HEK293 (cell line): ENCODE measurements around the gene NUDCD2.
A peak's percentile ranks its signal among the peaks of the same experiment; 100 is the strongest.

Experiments used
- BCL11A ChIP-seq: fragments of 450-650 bp; formaldehyde crosslinking; IDR thresholded peaks from 2 replicates; pipeline ENCODE4 v1.5.1; 2016; ENCODE audit warnings: low read depth, missing biosample characterization, missing genetic modification characterization
- BCL6B ChIP-seq: fragments of 450-650 bp; formaldehyde crosslinking; IDR thresholded peaks from 2 replicates; pipeline ENCODE4 v1.5.1; 2017; ENCODE audit warnings: missing biosample characterization, missing genetic modification characterization
- HIC1 ChIP-seq: fragments of 450-650 bp; formaldehyde crosslinking; IDR thresholded peaks from 2 replicates; pipeline ENCODE4 v1.5.1; 2016; ENCODE audit warnings: missing biosample characterization, missing genetic modification characterization
- IKZF3 ChIP-seq: fragments of 450-650 bp; IDR thresholded peaks from 2 replicates; pipeline ENCODE4 v1.5.0; 2018; ENCODE audit warnings: missing biosample characterization, mild to moderate bottlenecking, missing genetic modification characterization, moderate library complexity
- KLF10 ChIP-seq: fragments of 450-650 bp; IDR thresholded peaks from 2 replicates; pipeline ENCODE4 v1.5.1; 2018; ENCODE audit warnings: missing biosample characterization, mild to moderate bottlenecking, missing genetic modification characterization
- MYNN ChIP-seq: fragments of 450-650 bp; formaldehyde crosslinking; IDR thresholded peaks from 2 replicates; pipeline ENCODE4 v1.5.1; 2016; ENCODE audit warnings: missing biosample characterization, missing genetic modification characterization, borderline replicate concordance
- OVOL3 ChIP-seq: fragments of 450-650 bp; formaldehyde crosslinking; IDR thresholded peaks from 2 replicates; pipeline ENCODE4 v1.5.1; 2016; ENCODE audit warnings: missing biosample characterization, missing genetic modification characterization
- SP7 ChIP-seq: fragments of 450-650 bp; formaldehyde crosslinking; IDR thresholded peaks from 2 replicates; pipeline ENCODE4 v1.5.1; 2016; ENCODE audit warnings: missing biosample characterization, missing genetic modification characterization
- ZNF114 ChIP-seq: fragments of 450-650 bp; formaldehyde crosslinking; IDR thresholded peaks from 2 replicates; pipeline ENCODE4 v1.5.0; 2017; ENCODE audit warnings: missing biosample characterization, missing genetic modification characterization
- ZNF138 ChIP-seq: fragments of 450-650 bp; formaldehyde crosslinking; IDR thresholded peaks from 2 replicates; pipeline ENCODE4 v1.5.1; 2016; ENCODE audit warnings: missing biosample characterization, missing genetic modification characterization, borderline replicate concordance
- ZNF146 ChIP-seq: fragments of 450-650 bp; formaldehyde crosslinking; IDR thresholded peaks from 2 replicates; pipeline ENCODE4 v1.5.1; 2016; ENCODE audit warnings: missing biosample characterization, missing genetic modification characterization
- ZNF174 ChIP-seq: fragments of 450-650 bp; formaldehyde crosslinking; IDR thresholded peaks from 2 replicates; pipeline ENCODE4 v1.5.0; 2017; ENCODE audit warnings: missing biosample characterization, mild to moderate bottlenecking, missing genetic modification characterization
- ZNF175 ChIP-seq: fragments of 450-650 bp; formaldehyde crosslinking; IDR thresholded peaks from 2 replicates; pipeline ENCODE4 v1.5.1; 2016; ENCODE audit warnings: missing biosample characterization, missing genetic modification characterization
- ZNF184 ChIP-seq: fragments of 450-650 bp; IDR thresholded peaks from 2 replicates; pipeline ENCODE4 v1.5.1; 2018; ENCODE audit warnings: missing biosample characterization, mild to moderate bottlenecking, missing genetic modification characterization
- ZNF26 ChIP-seq: fragments of 450-650 bp; formaldehyde crosslinking; IDR thresholded peaks from 2 replicates; pipeline ENCODE4 v1.5.1; 2016; ENCODE audit warnings: missing biosample characterization, missing genetic modification characterization
- ZNF302 ChIP-seq: fragments of 450-650 bp; formaldehyde crosslinking; IDR thresholded peaks from 2 replicates; pipeline ENCODE4 v1.5.1; 2016; ENCODE audit warnings: missing biosample characterization, missing genetic modification characterization, low read depth
- ZNF335 ChIP-seq: fragments of 450-650 bp; formaldehyde crosslinking; conservative IDR thresholded peaks from 2 replicates; pipeline ENCODE4 v1.5.1; 2016; ENCODE audit warnings: missing biosample characterization, missing genetic modification characterization
- ZNF354C ChIP-seq: fragments of 450-650 bp; formaldehyde crosslinking; IDR thresholded peaks from 2 replicates; pipeline ENCODE4 v1.5.1; 2016; ENCODE audit warnings: missing biosample characterization, missing genetic modification characterization, low read depth, borderline replicate concordance
- ZNF362 ChIP-seq: fragments of 450-650 bp; formaldehyde crosslinking; IDR thresholded peaks from 2 replicates; pipeline ENCODE4 v1.5.1; 2016; ENCODE audit warnings: missing biosample characterization, missing genetic modification characterization
- ZNF37A ChIP-seq: fragments of 450-650 bp; IDR thresholded peaks from 2 replicates; pipeline ENCODE4 v1.5.1; 2018; ENCODE audit warnings: missing biosample characterization, missing genetic modification characterization
- ZNF433 ChIP-seq: fragments of 450-650 bp; formaldehyde crosslinking; IDR thresholded peaks from 2 replicates; pipeline ENCODE4 v1.5.1; 2016; ENCODE audit warnings: missing biosample characterization, missing genetic modification characterization, low read depth
- ZNF473 ChIP-seq: fragments of 450-650 bp; formaldehyde crosslinking; IDR thresholded peaks from 2 replicates; pipeline ENCODE4 v1.5.1; 2017; ENCODE audit warnings: missing biosample characterization, missing genetic modification characterization
- ZNF585B ChIP-seq: fragments of 450-650 bp; formaldehyde crosslinking; IDR thresholded peaks from 2 replicates; pipeline ENCODE4 v1.5.1; 2016; ENCODE audit warnings: missing biosample characterization, missing genetic modification characterization
- ZNF624 ChIP-seq: fragments of 450-650 bp; formaldehyde crosslinking; IDR thresholded peaks from 2 replicates; pipeline ENCODE4 v1.5.1; 2017; ENCODE audit warnings: missing biosample characterization, missing genetic modification characterization
- ZNF639 ChIP-seq: fragments of 450-650 bp; formaldehyde crosslinking; IDR thresholded peaks from 2 replicates; pipeline ENCODE4 v1.5.1; 2016; ENCODE audit warnings: missing biosample characterization, missing genetic modification characterization
- ZNF645 ChIP-seq: fragments of 450-650 bp; formaldehyde crosslinking; IDR thresholded peaks from 2 replicates; pipeline ENCODE4; 2016; ENCODE audit warnings: missing biosample characterization, missing genetic modification characterization
- ZNF654 ChIP-seq: fragments of 450-650 bp; formaldehyde crosslinking; IDR thresholded peaks from 2 replicates; pipeline ENCODE4 v1.5.1; 2016; ENCODE audit warnings: low read depth, missing biosample characterization, missing genetic modification characterization
- ZNF664 ChIP-seq: fragments of 450-650 bp; formaldehyde crosslinking; IDR thresholded peaks from 2 replicates; pipeline ENCODE4 v1.5.1; 2016; ENCODE audit warnings: missing biosample characterization, missing genetic modification characterization
- ZNF677 ChIP-seq: fragments of 450-650 bp; IDR thresholded peaks from 2 replicates; pipeline ENCODE4 v1.5.0; 2018; ENCODE audit warnings: missing biosample characterization, mild to moderate bottlenecking, missing genetic modification characterization, moderate library complexity
- ZNF843 ChIP-seq: fragments of 450-650 bp; formaldehyde crosslinking; IDR thresholded peaks from 2 replicates; pipeline ENCODE4 v1.5.1; 2016; ENCODE audit warnings: missing biosample characterization, missing genetic modification characterization

Gene NUDCD2

GRCh38 chr5:163437309-163438182 is 22.4 kb downstream of the NUDCD2 start, which contains the start of gene CCNG1 (continued):
- TF ChIP-seq BCL11A (tag by site-specific recombination), result no peak
- peak; percentile 54; the same call in 1 of the 2 replicates for TF ChIP-seq ZNF335 (tag by site-specific recombination)
- no peak for TF ChIP-seq BCL6B (tag by site-specific recombination)
- peak; percentile 39 for TF ChIP-seq ZNF146 (tag by site-specific recombination)
- TF ChIP-seq ZNF645 (tag by site-specific recombination), result no peak
- TF ChIP-seq MYNN, result no peak
- no peak for TF ChIP-seq ZNF184 (tag by site-specific recombination)
- TF ChIP-seq ZNF26, result no peak
- TF ChIP-seq ZNF302 (tag by site-specific recombination), result 0 out of 2 replicates have a peak, but pooled peaks have one; percentile 24
- no peak for TF ChIP-seq ZNF433 (tag by site-specific recombination)
- no peak for TF ChIP-seq ZNF175 (tag by site-specific recombination)
- no peak for TF ChIP-seq ZNF473 (tag by site-specific recombination)
- peak; percentile 20; the same call in 1 of the 2 replicates for TF ChIP-seq OVOL3 (tag by site-specific recombination)
- TF ChIP-seq ZNF362 (tag by site-specific recombination), result no peak
- TF ChIP-seq SP7 (tag by site-specific recombination), result peak; percentile 81
- no peak for TF ChIP-seq ZNF114 (tag by site-specific recombination)
- TF ChIP-seq ZNF138 (tag by site-specific recombination), result no peak
- TF ChIP-seq ZNF624 (tag by site-specific recombination), result no peak
- peak; percentile 58 for TF ChIP-seq IKZF3 (tag by site-specific recombination)
- no peak; the same call in 1 of the 2 replicates for TF ChIP-seq ZNF639 (tag by site-specific recombination)
- no peak for TF ChIP-seq HIC1 (tag by site-specific recombination)
- TF ChIP-seq ZNF37A (tag by site-specific recombination), result no peak
- TF ChIP-seq ZNF654 (tag by site-specific recombination), result no peak
- peak; percentile 83; the same call in 1 of the 2 replicates for TF ChIP-seq KLF10 (tag by site-specific recombination)
- TF ChIP-seq ZNF174 (tag by site-specific recombination), result no peak
- TF ChIP-seq ZNF664 (tag by site-specific recombination), result no peak
- TF ChIP-seq ZNF677, result no peak
- no peak for TF ChIP-seq ZNF354C
- TF ChIP-seq ZNF843 (tag by site-specific recombination), result peak; percentile 60
- TF ChIP-seq ZNF585B (tag by site-specific recombination), result no peak
